CD4-positive, alpha-beta T cell (primary cell): ENCODE results near the gene MLLT10. TPM values are rescaled to one million over a fixed set of nuclear protein-coding genes. Genes with fewer than 3 reads are reported as not detected.

Experiments
- ATAC-seq: fragments of 200-7000 bp; cut with Tn5 transposase; one replicate; pipeline ENCODE4 v1.10.0; 2022; ENCODE audit warnings: mild to moderate bottlenecking; ENCODE audit not compliant: poor library complexity
- CTCF ChIA-PET: fragments of 350-600 bp; sonication (Branson Sonifier 250); formaldehyde crosslinking; loops from one replicate; lab custom pipeline; 2021; ENCODE audit warnings: antibody characterized with exemption, inconsistent platforms; lab: Charles Lee
- POLR2A ChIA-PET: fragments of 350-600 bp; sonication (Branson Sonifier 250); formaldehyde crosslinking; loops from one replicate; lab custom pipeline; 2021; ENCODE audit warnings: antibody characterized with exemption, inconsistent platforms; lab: Charles Lee
- DNase-seq, 14 experiments: peaks; one replicate each; pipeline ENCODE4 v3.0.0-alpha.2; 2013 to 2020; ENCODE audit warnings: mixed read lengths in 2 of 14
- H3K27ac ChIP-seq, 2 donors: one replicate each; pipeline versions ENCODE4 v1.5.1 to v1.7.0; 2013; ENCODE audit warnings: low read length in 2 of 2, low read depth in 1 of 2, mild to moderate bottlenecking in 1 of 2
- H3K27me3 ChIP-seq, 2 experiments: 1 replicate in 1 of 2; 2 replicates in 1 of 2; pipeline versions ENCODE4 v1.6.1 to v1.7.0; 2013; ENCODE audit warnings: low read length in 2 of 2, control low read depth in 1 of 2, mild to moderate bottlenecking in 1 of 2, moderate library complexity in 1 of 2; ENCODE audit not compliant: insufficient read depth in 2 of 2, control insufficient read depth in 1 of 2
- H3K36me3 ChIP-seq: one replicate; pipeline ENCODE4 v1.6.1; 2013; ENCODE audit warnings: low read length, control low read depth; ENCODE audit not compliant: insufficient read depth
- H3K4me1 ChIP-seq: one replicate; pipeline ENCODE4 v1.6.1; 2013; ENCODE audit warnings: low read length, control low read depth; ENCODE audit not compliant: insufficient read depth
- H3K4me3 ChIP-seq: one replicate; pipeline ENCODE4 v1.5.1; 2013; ENCODE audit warnings: mild to moderate bottlenecking, low read length, moderate library complexity
- H3K9me3 ChIP-seq, 2 experiments: 1 replicate in 1 of 2; 2 replicates in 1 of 2; pipeline versions ENCODE4 v1.6.1 to v1.7.0; 2013; ENCODE audit warnings: low read length in 2 of 2, mild to moderate bottlenecking in 2 of 2, control low read depth in 1 of 2, moderate library complexity in 1 of 2; ENCODE audit not compliant: control insufficient read depth in 1 of 2, insufficient read depth in 1 of 2
- H3K27ac Mint-ChIP-seq: one replicate; pipeline ENCODE4 v1.8.0; 2020; ENCODE audit warnings: mixed read lengths
- H3K27me3 Mint-ChIP-seq: one replicate; pipeline ENCODE4 v1.8.0; 2021; ENCODE audit warnings: mixed read lengths
- H3K36me3 Mint-ChIP-seq: one replicate; pipeline ENCODE4 v1.8.0; 2021; ENCODE audit warnings: low read depth, mixed read lengths
- H3K4me1 Mint-ChIP-seq: one replicate; pipeline ENCODE4 v1.8.0; 2021; ENCODE audit warnings: low read depth, mixed read lengths
- H3K4me3 Mint-ChIP-seq: one replicate; pipeline ENCODE4 v1.8.0; 2020; ENCODE audit warnings: mild to moderate bottlenecking, mixed read lengths
- H3K9me3 Mint-ChIP-seq: one replicate; pipeline ENCODE4 v1.8.0; 2020; ENCODE audit warnings: mixed read lengths
- CTCF ChIP-seq: fragments of 200-600 bp; IDR thresholded peaks from one replicate; pipeline ENCODE4 v1.8.0; 2022; ENCODE audit warnings: antibody characterized with exemption, mild to moderate bottlenecking
- intact Hi-C, 2 experiments: fragments of 100-400 bp; cut with DNase I in 1 of 2; cut with micrococcal nuclease in 1 of 2; formaldehyde crosslinking; loops; one replicate each; pipeline versions ENCODE4 v1.15.1 to v1.9.0; 2023 to 2025; cut with DNase I, micrococcal nuclease
- total RNA-seq, 174 experiments: library from RNA in 2 of 174; stranded (reverse) in 2 of 174; gene quantifications; one replicate each; pipeline ENCODE4 v1.2.3 and lab custom pipeline; 2021 to 2026

The MLLT10 gene
- total RNA-seq, 2 experiments from 2014 or later: 46.0 to 64.1 TPM

GRCh38 chr10:21492421-21492820 is 41.6 kb upstream of the MLLT10 start:
- Histone ChIP-seq H3K4me3 (no peak overlapping the region), H3K27me3 (peaks cover 26 to 30% of the 10 kb centered on the region in 2 experiments), H3K36me3 (no peaks in the 10 kb centered on the region), H3K27ac (no peak overlapping the region), H3K4me1 (peaks cover 33% of the 10 kb centered on the region), H3K9me3 (peaks cover 0 to 19% of the 10 kb centered on the region in 2 experiments)
- Mint-ChIP-seq H3K4me1 (peaks cover 14% of the 10 kb centered on the region), H3K9me3 (no peaks in the 10 kb centered on the region), H3K36me3 (no peaks in the 10 kb centered on the region), H3K4me3 (peak overlapping the region; percentile 23), H3K27ac (no peak overlapping the region), H3K27me3 (peaks cover 57% of the 10 kb centered on the region)
- DNase-seq: no peak
- ATAC-seq: no peak
- TF ChIP-seq CTCF: no peak
- CTCF ChIA-PET: no interaction called here
- intact Hi-C loops: loop anchor here (10.0 kb wide), 4 partner anchors 732 to 1572 kb away; no protein-coding TSS in a partner anchor
- POLR2A ChIA-PET: no interaction called here

- CTCF ChIA-PET: interaction anchor here (0.6 to 3.3 kb wide), 3 partner anchors 21 to 48 kb away, joined by 3 to 29 read pairs (median 3); partner anchors contain the start of gene MLLT10
- H3K27ac ChIP-seq: no peak overlapping the region
- H3K4me1 ChIP-seq: peaks cover 34% of the 10 kb centered on the region
- peaks cover 0 to 19% of the 10 kb centered on the region in 2 experiments for H3K9me3 ChIP-seq
- peaks cover 28 to 44% of the 10 kb centered on the region in 2 experiments for H3K27me3 ChIP-seq
- Mint-ChIP-seq H3K4me3 (peak overlapping the region; percentile 86), H3K27ac (no peak overlapping the region), H3K4me1 (peaks cover 16% of the 10 kb centered on the region), H3K36me3 (no peaks in the 10 kb centered on the region), H3K9me3 (no peaks in the 10 kb centered on the region), H3K27me3 (peaks cover 62% of the 10 kb centered on the region)
- H3K4me3 ChIP-seq: no peak overlapping the region
- DNase-seq (no peak), ATAC-seq (no peak)
- no peak for TF ChIP-seq CTCF
- POLR2A ChIA-PET: interaction anchor here (0.7 to 5.4 kb wide), 2 partner anchors 24 to 33 kb away, joined by 3 to 40 read pairs; partner anchors contain the start of gene SKIDA1
- intact Hi-C loops: loop anchor here (2.0 to 10.0 kb wide), 7 partner anchors 41 to 1571 kb away; partner anchors contain the start of gene MLLT10 (in 1 of the 2)
- H3K36me3 ChIP-seq: no peaks in the 10 kb centered on the region
Measured at GRCh38 chr10:21493784-21494183, 40.2 kb upstream of the MLLT10 start.

- Histone ChIP-seq H3K27me3 (peaks cover 33 to 50% of the 10 kb centered on the region in 2 experiments), H3K4me3 (peak overlapping the region; percentile 73), H3K4me1 (peaks cover 34% of the 10 kb centered on the region), H3K36me3 (no peaks in the 10 kb centered on the region), H3K27ac (no peak overlapping the region), H3K9me3 (peaks cover 0 to 19% of the 10 kb centered on the region in 2 experiments)
- peaks cover 21% of the 10 kb centered on the region for H3K4me1 Mint-ChIP-seq
- DNase-seq: peak in 3 of 14 experiments; percentile 29 to 42 (median 39)
- no peaks in the 10 kb centered on the region for H3K9me3 Mint-ChIP-seq
- H3K4me3 Mint-ChIP-seq: peak overlapping the region; percentile 86
- H3K27me3 Mint-ChIP-seq: peaks cover 66% of the 10 kb centered on the region
- H3K27ac Mint-ChIP-seq: no peak overlapping the region
- intact Hi-C loops: loop anchor here (1.0 to 10.0 kb wide), 17 partner anchors 38 to 1570 kb away; partner anchors contain the start of genes MLLT10 (in 2 of the 2), BMI1 (in 1 of the 2) and DNAJC1 (in 1 of the 2)
- ChIA-PET POLR2A (interaction anchor here (0.6 to 5.4 kb wide), 5 partner anchors 24 to 942 kb away, joined by 3 to 40 read pairs (median 5); partner anchors contain the start of gene SKIDA1), CTCF (interaction anchor here (0.6 to 3.3 kb wide), 3 partner anchors 20 to 47 kb away, joined by 3 to 29 read pairs (median 3); partner anchors contain the start of gene MLLT10)
- TF ChIP-seq CTCF: no peak
- H3K36me3 Mint-ChIP-seq: no peaks in the 10 kb centered on the region
- no peak for ATAC-seq
Measured at GRCh38 chr10:21494191-21495001, 39.6 kb upstream of the MLLT10 start.
